T-cell (primary cell): Measurements from ENCODE around the gene PAGR1. TPM values are rescaled to one million over a fixed set of nuclear protein-coding genes. Genes with fewer than 3 reads are reported as not detected.
"Not testable (repeated sequence)": the region's sequence is repeated elsewhere in the genome, so short reads cannot be mapped to it uniquely, and the experiment has no call there.

Experiments used
- ATAC-seq, 4 experiments: fragments of 200-7000 bp in 3 of 4; fragments of 150-1000 bp in 1 of 4; cut with Tn5 transposase; replicated peaks in 1 of 4; 1 replicate in 3 of 4; 2 replicates in 1 of 4; pipeline ENCODE4 v1.10.0; 2021; ENCODE audit warnings: moderate library complexity in 3 of 4, mild to moderate bottlenecking in 2 of 4, moderate number of reproducible peaks in 1 of 4
- CTCF ChIA-PET, 2 donors: fragments of 300-600 bp; sonication (Branson Sonifier 250); formaldehyde crosslinking; loops; one replicate each; lab custom pipeline; 2022; ENCODE audit warnings: antibody characterized with exemption in 2 of 2; lab: Charles Lee
- POLR2A ChIA-PET, 2 donors: fragments of 300-600 bp; sonication (Branson Sonifier 250); formaldehyde crosslinking; loops; one replicate each; lab custom pipeline; 2022; ENCODE audit warnings: antibody characterized with exemption in 2 of 2; lab: Charles Lee
- DNase-seq, 35 experiments: peaks; one replicate each; pipeline versions ENCODE4 v3.0.0 to v3.0.0-alpha.2; 2013 to 2023
- H3K27ac ChIP-seq: one replicate; pipeline ENCODE4 v1.5.1; 2013; ENCODE audit warnings: low read length
- H3K27me3 ChIP-seq, 2 experiments: replicated peaks in 1 of 2; 1 replicate in 1 of 2; 2 replicates in 1 of 2; pipeline versions ENCODE4 v1.6.1 to v1.7.0; 2013; ENCODE audit warnings: low read length in 1 of 2, mixed read lengths in 1 of 2; ENCODE audit not compliant: control insufficient read depth in 2 of 2, insufficient read depth in 2 of 2; ENCODE audit errors: extremely low read depth in 1 of 2
- H3K36me3 ChIP-seq, 2 donors: 1 replicate in 1 of 2; 2 replicates in 1 of 2; pipeline versions ENCODE4 v1.6.1 to v1.7.0; 2013; ENCODE audit warnings: low read length in 1 of 2; ENCODE audit not compliant: control insufficient read depth in 2 of 2, insufficient read depth in 1 of 2; ENCODE audit errors: extremely low read depth in 1 of 2
- H3K4me1 ChIP-seq, 2 experiments: 1 replicate in 1 of 2; 2 replicates in 1 of 2; pipeline versions ENCODE4 v1.6.1 to v1.7.0; 2013; ENCODE audit warnings: low read length in 2 of 2, mixed read lengths in 1 of 2; ENCODE audit not compliant: insufficient read depth in 2 of 2, control insufficient read depth in 1 of 2; ENCODE audit errors: extremely low read depth in 1 of 2
- H3K4me3 ChIP-seq, 2 donors: 1 replicate in 1 of 2; 2 replicates in 1 of 2; pipeline versions ENCODE4 v1.5.1 to v1.7.0; 2013; ENCODE audit warnings: mild to moderate bottlenecking in 2 of 2, low read length in 1 of 2, moderate library complexity in 1 of 2; ENCODE audit not compliant: control insufficient read depth in 1 of 2; ENCODE audit errors: extremely low read depth in 1 of 2
- H3K9me3 ChIP-seq: 2 replicates; pipeline ENCODE4 v1.7.0; 2013
- H3K27ac Mint-ChIP-seq, 2 donors: one replicate each; pipeline ENCODE4 v1.8.0; 2020 to 2021; ENCODE audit warnings: mild to moderate bottlenecking in 2 of 2, mixed read lengths in 2 of 2
- H3K27me3 Mint-ChIP-seq, 2 donors: one replicate each; pipeline ENCODE4 v1.8.0; 2021 to 2022; ENCODE audit warnings: mixed read lengths in 2 of 2
- H3K36me3 Mint-ChIP-seq: one replicate; pipeline ENCODE4 v1.8.0; 2021; ENCODE audit warnings: mixed read lengths
- H3K4me1 Mint-ChIP-seq, 3 donors: one replicate each; pipeline ENCODE4 v1.8.0; 2020 to 2022; ENCODE audit warnings: mixed read lengths in 3 of 3, mild to moderate bottlenecking in 1 of 3
- H3K4me3 Mint-ChIP-seq, 3 donors: one replicate each; pipeline ENCODE4 v1.8.0; 2020 to 2022; ENCODE audit warnings: mild to moderate bottlenecking in 3 of 3, mixed read lengths in 3 of 3, moderate library complexity in 3 of 3
- H3K9me3 Mint-ChIP-seq, 3 donors: one replicate each; pipeline ENCODE4 v1.8.0; 2020 to 2022; ENCODE audit warnings: mixed read lengths in 3 of 3
- WGBS: methylation state at CpG from one replicate; pipeline ENCODE4 v1.1.5; 2013; ENCODE audit warnings: missing lambda C conversion rate; ENCODE audit not compliant: insufficient coverage; 5-methylcytosine and 5-hydroxymethylcytosine counted together
- total RNA-seq, 35 experiments: library from RNA in 6 of 35; stranded (reverse) in 6 of 35; fragments of 120-200 nt in 1 of 35; gene quantifications; one replicate each; pipeline versions ENCODE4 v1.2.1 to v1.2.4 and lab custom pipeline; 2013 to 2026

The PAGR1 gene
- total RNA-seq, 5 donors from 2014 or later (not counting 1 experiment from before 2014, with no cell fraction given) = 16.0 to 47.2 (median 40.6) TPM

- ChIA-PET CTCF (interaction anchor here (0.6 to 2.3 kb wide), 9 partner anchors 11 to 84 kb away, joined by 3 to 18 read pairs (median 4); partner anchors contain the start of gene MVP (in 1 of the 2)), POLR2A (interaction anchor here (0.6 to 1.7 kb wide), 6 partner anchors 24 to 659 kb away, joined by 3 to 14 read pairs (median 4); no protein-coding TSS in a partner anchor)
- Histone ChIP-seq H3K4me3 (no peak overlapping the region), H3K36me3 (no peaks in the 10 kb centered on the region), H3K27me3 (peaks cover 0 to 3% of the 10 kb centered on the region in 2 experiments), H3K9me3 (no peaks in the 10 kb centered on the region), H3K27ac (no peak overlapping the region), H3K4me1 (peaks cover 3 to 17% of the 10 kb centered on the region in 2 experiments)
- peak in 5 of 35 experiments; percentile 8 to 32 (median 10) for DNase-seq
- Mint-ChIP-seq H3K27ac (peak overlapping the region; percentile 71 to 82), H3K36me3 (no peaks in the 10 kb centered on the region), H3K4me1 (peaks cover 24 to 28% (median 28%) of the 10 kb centered on the region in 3 donors), H3K4me3 (peak overlapping the region in 1 of 3 donors; percentile 75), H3K27me3 (no peaks in the 10 kb centered on the region), H3K9me3 (no peaks in the 10 kb centered on the region)
- no CpG with 5 or more reads among the region's 2 CpGs for WGBS
- peak in 3 of 4 experiments; percentile 42 to 79 (median 49) for ATAC-seq
Measured at GRCh38 chr16:29784157-29784556, 31.8 kb upstream of the PAGR1 start.

GRCh38 chr16:29784901-29785500, 31.0 kb upstream of the PAGR1 start:
- H3K4me3 ChIP-seq = peak overlapping the region; percentile 26 to 29
- POLR2A ChIA-PET = interaction anchor here (0.5 to 1.7 kb wide), 12 partner anchors 19 to 660 kb away, joined by 3 to 15 read pairs (median 4); no protein-coding TSS in a partner anchor
- WGBS = 19% methylated on average over 25 of the region's 38 CpGs
- peak overlapping the region; percentile 77 to 82 for H3K27ac Mint-ChIP-seq
- no peaks in the 10 kb centered on the region for H3K9me3 Mint-ChIP-seq
- CTCF ChIA-PET = interaction anchor here (0.6 to 2.3 kb wide), 19 partner anchors 11 to 97 kb away, joined by 3 to 18 read pairs (median 4); partner anchors contain the start of gene MVP (in 1 of the 2)
- peaks cover 27 to 32% (median 29%) of the 10 kb centered on the region in 3 donors for H3K4me1 Mint-ChIP-seq
- H3K36me3 ChIP-seq = no peaks in the 10 kb centered on the region
- peak; percentile 30 to 85 (median 69) for DNase-seq
- H3K4me3 Mint-ChIP-seq = peak overlapping the region; percentile 61 to 75 (median 68)
- ATAC-seq = peak; percentile 82 to 93 (median 90)
- no peaks in the 10 kb centered on the region for H3K9me3 ChIP-seq
- peaks cover 5 to 23% of the 10 kb centered on the region in 2 experiments for H3K4me1 ChIP-seq
- H3K27me3 ChIP-seq = peaks cover 0 to 3% of the 10 kb centered on the region in 2 experiments
- H3K27me3 Mint-ChIP-seq = no peaks in the 10 kb centered on the region
- no peaks in the 10 kb centered on the region for H3K36me3 Mint-ChIP-seq
- peak overlapping the region; percentile 64 for H3K27ac ChIP-seq

GRCh38 chr16:29787155-29787554, 28.8 kb upstream of the PAGR1 start:
- H3K27me3 ChIP-seq, CTCF ChIA-PET, DNase-seq, H3K9me3 ChIP-seq, H3K27me3 Mint-ChIP-seq, H3K4me3 ChIP-seq, H3K36me3 ChIP-seq, ATAC-seq, H3K27ac ChIP-seq, H3K36me3 Mint-ChIP-seq, H3K9me3 Mint-ChIP-seq: not testable (repeated sequence)
- POLR2A ChIA-PET = interaction anchor here in 1 of 2 donors (0.6 kb wide), 1 partner anchor 33 kb away, joined by 5 read pairs; no protein-coding TSS in a partner anchor
- Mint-ChIP-seq H3K4me1 (peaks cover 40 to 47% (median 40%) of the 10 kb centered on the region in 3 donors), H3K4me3 (peak overlapping the region in 1 of 3 donors; percentile 35), H3K27ac (peak overlapping the region in 1 of 2 donors; percentile 27)
- H3K4me1 ChIP-seq = peaks cover 11 to 37% of the 10 kb centered on the region in 2 experiments
- WGBS = 86% methylated on average over 4 of the region's 4 CpGs

GRCh38 chr16:29789775-29790182, 26.2 kb upstream of the PAGR1 start:
- H3K9me3 ChIP-seq = no peaks in the 10 kb centered on the region
- Mint-ChIP-seq H3K36me3 (peaks cover 10% of the 10 kb centered on the region), H3K4me3 (peak overlapping the region; percentile 93 to 98 (median 98)), H3K9me3 (no peaks in the 10 kb centered on the region), H3K27me3 (no peaks in the 10 kb centered on the region), H3K4me1 (peaks cover 50 to 55% (median 52%) of the 10 kb centered on the region in 3 donors), H3K27ac (peak overlapping the region; percentile 98 to 99)
- H3K27ac ChIP-seq = peak overlapping the region; percentile 69
- no peaks in the 10 kb centered on the region for H3K27me3 ChIP-seq
- peak overlapping the region; percentile 48 to 51 for H3K4me3 ChIP-seq
- WGBS = 64% methylated on average over 18 of the region's 20 CpGs
- H3K36me3 ChIP-seq = peaks cover 0 to 5% of the 10 kb centered on the region in 2 donors
- DNase-seq = no peak
- ATAC-seq = no peak
- peaks cover 13 to 49% of the 10 kb centered on the region in 2 experiments for H3K4me1 ChIP-seq
- ChIA-PET CTCF (interaction anchor here (0.6 to 2.6 kb wide), 12 partner anchors 10 to 238 kb away, joined by 3 to 14 read pairs (median 5); partner anchors contain the start of genes C16orf54 (in 1 of the 2), MVP (in 1 of the 2) and PAGR1 (in 1 of the 2)), POLR2A (interaction anchor here (0.7 to 1.6 kb wide), 6 partner anchors 18 to 51 kb away, joined by 3 to 10 read pairs (median 4); partner anchors contain the start of gene PAGR1 (in 1 of the 2))

GRCh38 chr16:29790183-29790948, 25.6 kb upstream of the PAGR1 start, which contains the start of gene KIF22:
Gene KIF22 (plus strand): TSS chr16:29790751. CDS start chr16:29790760, 9 bp downstream.
- Mint-ChIP-seq H3K36me3 (peaks cover 12% of the 10 kb centered on the region), H3K4me3 (peak within 1 kb of the TSS; percentile 93 to 98 (median 98)), H3K27ac (peak within 1 kb of the TSS; percentile 98 to 99), H3K4me1 (peaks cover 46 to 50% (median 48%) of the 10 kb centered on the region in 3 donors), H3K27me3 (no peaks in the 10 kb centered on the region), H3K9me3 (no peaks in the 10 kb centered on the region)
- Histone ChIP-seq H3K36me3 (peaks cover 0 to 5% of the 10 kb centered on the region in 2 donors), H3K9me3 (no peaks in the 10 kb centered on the region), H3K27ac (peak within 1 kb of the TSS; percentile 69), H3K4me1 (peaks cover 13 to 43% of the 10 kb centered on the region in 2 experiments), H3K4me3 (peak within 1 kb of the TSS; percentile 84 to 94), H3K27me3 (no peaks in the 10 kb centered on the region)
- CTCF ChIA-PET = interaction anchor here (0.6 to 2.6 kb wide), 14 partner anchors 9 to 840 kb away, joined by 3 to 14 read pairs (median 4); partner anchors contain the start of genes C16orf54 (in 1 of the 2), MVP (in 1 of the 2), NFATC2IP (in 1 of the 2) and PAGR1 (in 1 of the 2)
- WGBS = 1% methylated on average over 67 of the region's 67 CpGs
- peak; percentile 99 to 100 (median 99) for DNase-seq
- ATAC-seq = peak; percentile 93 to 97 (median 96)
- POLR2A ChIA-PET = interaction anchor here (0.6 to 1.6 kb wide), 8 partner anchors 14 to 52 kb away, joined by 3 to 10 read pairs (median 4); partner anchors contain the start of gene PAGR1 (in 1 of the 2)
